Measurements from ENCODE around the gene SMCO3.

SMCO3 gene

DNA sequence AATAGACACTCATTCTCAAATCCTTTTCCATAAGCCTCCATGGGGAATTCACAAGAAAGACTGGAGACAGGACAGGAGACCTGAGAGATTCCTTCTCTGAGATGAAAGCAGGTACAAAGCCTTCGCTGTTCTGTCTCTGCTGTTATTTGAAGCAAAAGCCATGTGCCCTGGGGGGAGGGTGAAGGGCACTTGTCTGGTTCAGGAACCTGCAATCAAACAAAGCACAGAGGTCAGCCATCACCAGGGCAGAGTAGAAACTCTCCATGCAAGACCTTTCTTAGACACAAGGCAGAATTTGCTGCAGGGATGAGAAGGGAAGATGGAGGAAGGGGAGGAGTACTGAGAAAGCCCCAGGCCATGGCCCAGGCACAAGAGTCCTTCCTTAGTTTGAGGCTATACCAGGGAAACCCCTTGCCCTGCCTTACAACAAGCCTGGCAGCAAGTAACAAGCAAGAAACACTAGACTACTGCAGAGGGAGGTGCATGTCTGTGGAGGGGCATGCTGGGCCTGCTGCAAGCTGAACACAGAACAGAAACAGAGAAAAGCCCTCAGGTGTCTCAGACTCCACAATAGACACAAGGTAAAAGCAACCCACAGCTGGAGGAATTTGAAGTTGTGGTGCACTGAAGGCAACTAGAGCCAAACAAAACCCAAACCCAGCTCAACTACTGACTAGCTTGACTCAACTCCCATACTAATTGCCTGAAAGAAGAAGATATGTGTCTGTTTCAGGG, 37.1 kb upstream of the SMCO3 start:
- no peak for TF ChIP-seq CTCF (IDR thresholded peaks at IDR 0.05; ENCODE audit: insufficient read depth, low read depth, low read length, missing control alignments)
- DNase-seq (ENCODE audit: low read depth) = no peak
- no peak overlapping the region for H3K4me3 ChIP-seq (ENCODE audit: low read length)

- TF ChIP-seq CTCF (IDR thresholded peaks at IDR 0.05; ENCODE audit: insufficient read depth, low read depth, low read length, missing control alignments) = no peak
- DNase-seq (ENCODE audit: low read depth) = peak; percentile 32
- no peak overlapping the region for H3K4me3 ChIP-seq (ENCODE audit: low read length)
Measured at GRCh38 chr12:14849661-14850060, 35.7 kb upstream of the SMCO3 start.

- H3K4me3 ChIP-seq (ENCODE audit: low read length) = no peak overlapping the region
- no peak for DNase-seq (ENCODE audit: low read depth)
- TF ChIP-seq CTCF (IDR thresholded peaks at IDR 0.05; ENCODE audit: insufficient read depth, low read depth, low read length, missing control alignments) = no peak
Measured at GRCh38 chr12:14846876-14847580, 33.0 kb upstream of the SMCO3 start.

GRCh38 chr12:14846042-14846587, 32.1 kb upstream of the SMCO3 start:
- H3K4me3 ChIP-seq (ENCODE audit: low read length) = no peak overlapping the region
- DNase-seq (ENCODE audit: low read depth) = no peak
- no peak for TF ChIP-seq CTCF (IDR thresholded peaks at IDR 0.05; ENCODE audit: insufficient read depth, low read depth, low read length, missing control alignments)

GRCh38 chr12:14845350-14845750, 31.4 kb upstream of the SMCO3 start:
- peak; percentile 78 for TF ChIP-seq CTCF (IDR thresholded peaks at IDR 0.05; ENCODE audit: insufficient read depth, low read depth, low read length, missing control alignments)
- peak; percentile 66 for DNase-seq (ENCODE audit: low read depth)
- no peak overlapping the region for H3K4me3 ChIP-seq (ENCODE audit: low read length)

- no peak for DNase-seq (ENCODE audit: low read depth)
- no peak overlapping the region for H3K4me3 ChIP-seq (ENCODE audit: low read length)
- no peak for TF ChIP-seq CTCF (IDR thresholded peaks at IDR 0.05; ENCODE audit: insufficient read depth, low read depth, low read length, missing control alignments)
Measured at GRCh38 chr12:14844401-14844800, 30.4 kb upstream of the SMCO3 start.
